B cell (primary cell): ENCODE data around the gene SEC14L6.

Source experiments
- EZH2 ChIP-seq: IDR thresholded peaks from 2 replicates; pipeline ENCODE4 v1.6.1; 2012; ENCODE audit warnings: borderline replicate concordance, low read depth, mild to moderate bottlenecking, moderate library complexity, low read length; ENCODE audit not compliant: insufficient read depth, poor library complexity, severe bottlenecking
- TF ChIP-seq, protein P1 (sequence below): fragments of 200-600 bp; IDR thresholded peaks from one replicate; pipeline ENCODE4 v1.8.0; 2022; ENCODE audit warnings: antibody characterized with exemption, mild to moderate bottlenecking

DNA sequence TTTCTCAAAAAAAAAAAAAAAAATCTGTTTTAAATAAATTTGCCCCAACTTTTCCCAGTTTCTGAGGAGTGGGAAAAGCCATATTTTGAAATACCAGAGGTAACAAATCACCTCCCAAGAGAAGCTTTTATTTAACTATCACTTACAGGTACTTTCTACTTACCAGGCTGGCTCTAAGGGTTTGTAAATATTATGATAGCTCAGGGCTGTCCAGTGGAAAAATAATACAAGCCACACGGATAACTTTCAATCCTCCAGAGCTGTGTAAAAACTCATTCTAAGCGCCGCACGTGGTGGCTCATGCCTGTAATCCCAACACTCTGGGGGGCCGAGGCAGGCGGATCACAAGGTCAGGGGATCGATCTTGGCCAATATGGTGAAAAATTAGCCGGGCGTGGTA, 35.4 kb downstream of the SEC14L6 start:
- TF ChIP-seq, protein P1, sequence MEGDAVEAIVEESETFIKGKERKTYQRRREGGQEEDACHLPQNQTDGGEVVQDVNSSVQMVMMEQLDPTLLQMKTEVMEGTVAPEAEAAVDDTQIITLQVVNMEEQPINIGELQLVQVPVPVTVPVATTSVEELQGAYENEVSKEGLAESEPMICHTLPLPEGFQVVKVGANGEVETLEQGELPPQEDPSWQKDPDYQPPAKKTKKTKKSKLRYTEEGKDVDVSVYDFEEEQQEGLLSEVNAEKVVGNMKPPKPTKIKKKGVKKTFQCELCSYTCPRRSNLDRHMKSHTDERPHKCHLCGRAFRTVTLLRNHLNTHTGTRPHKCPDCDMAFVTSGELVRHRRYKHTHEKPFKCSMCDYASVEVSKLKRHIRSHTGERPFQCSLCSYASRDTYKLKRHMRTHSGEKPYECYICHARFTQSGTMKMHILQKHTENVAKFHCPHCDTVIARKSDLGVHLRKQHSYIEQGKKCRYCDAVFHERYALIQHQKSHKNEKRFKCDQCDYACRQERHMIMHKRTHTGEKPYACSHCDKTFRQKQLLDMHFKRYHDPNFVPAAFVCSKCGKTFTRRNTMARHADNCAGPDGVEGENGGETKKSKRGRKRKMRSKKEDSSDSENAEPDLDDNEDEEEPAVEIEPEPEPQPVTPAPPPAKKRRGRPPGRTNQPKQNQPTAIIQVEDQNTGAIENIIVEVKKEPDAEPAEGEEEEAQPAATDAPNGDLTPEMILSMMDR = no peak
- no peak for TF ChIP-seq EZH2
